Ammon's horn (tissue), 1 donor: ENCODE measurements around the gene KLHL11.
"Not testable (repeated sequence)": the region's sequence is repeated elsewhere in the genome, so short reads cannot be mapped to it uniquely, and the experiment has no call there.

ENCODE experiments used
- DNase-seq: peaks from one replicate; pipeline ENCODE4 v3.0.0-alpha.2; 2016; ENCODE audit warnings: low spot score

The KLHL11 gene

DNA sequence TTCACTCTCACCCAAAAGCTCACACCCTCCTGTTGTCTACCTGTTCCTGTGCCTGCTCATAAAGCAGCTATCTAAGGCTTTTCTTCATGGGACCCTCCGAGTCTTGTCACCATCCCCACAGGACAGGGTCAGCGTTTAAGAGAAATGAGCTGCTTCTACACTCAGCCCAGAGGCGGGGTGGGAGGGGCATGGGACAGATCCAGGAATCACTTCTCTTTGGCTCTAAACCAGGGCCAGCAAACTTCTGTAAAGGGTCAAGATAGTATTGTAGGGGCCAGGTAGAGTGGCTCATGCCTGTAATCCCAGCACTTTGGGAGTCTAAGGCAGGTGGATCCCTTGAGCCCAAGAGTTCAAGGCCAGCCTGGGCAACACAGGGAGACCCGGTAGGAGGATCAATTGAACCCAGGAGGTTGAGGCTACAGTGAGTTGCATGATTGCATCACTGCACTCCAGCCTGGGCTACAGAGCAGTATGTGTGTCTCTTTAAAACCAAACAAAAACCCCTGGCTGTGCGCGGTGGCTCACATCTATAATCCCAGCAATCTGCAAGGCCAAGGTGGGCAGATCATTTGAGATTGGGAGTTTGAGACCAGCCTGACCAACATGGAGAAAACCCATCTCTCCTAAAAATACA is 23.2 kb upstream of the KLHL11 start:
- DNase-seq, result no peak

DNA sequence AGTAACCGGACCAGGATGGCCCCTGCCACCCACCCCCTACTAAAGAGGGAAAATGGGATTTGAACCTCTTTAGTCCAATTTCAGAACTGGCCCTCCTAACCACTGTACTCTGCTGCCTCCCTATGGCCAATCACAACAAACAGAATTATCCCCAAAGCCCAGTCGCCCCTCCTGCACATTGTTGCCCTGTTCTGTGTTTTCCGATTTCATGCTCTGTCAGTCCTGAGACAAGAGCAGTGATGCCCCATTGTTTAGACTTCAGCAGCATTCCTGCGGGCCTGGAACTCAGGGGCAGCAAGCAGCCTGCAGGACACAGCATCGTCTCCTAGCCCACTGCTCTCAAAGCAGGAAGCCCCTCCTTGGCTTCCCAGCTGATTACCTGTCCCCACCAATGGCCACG is 20.5 kb upstream of the KLHL11 start:
- no peak for DNase-seq

DNA sequence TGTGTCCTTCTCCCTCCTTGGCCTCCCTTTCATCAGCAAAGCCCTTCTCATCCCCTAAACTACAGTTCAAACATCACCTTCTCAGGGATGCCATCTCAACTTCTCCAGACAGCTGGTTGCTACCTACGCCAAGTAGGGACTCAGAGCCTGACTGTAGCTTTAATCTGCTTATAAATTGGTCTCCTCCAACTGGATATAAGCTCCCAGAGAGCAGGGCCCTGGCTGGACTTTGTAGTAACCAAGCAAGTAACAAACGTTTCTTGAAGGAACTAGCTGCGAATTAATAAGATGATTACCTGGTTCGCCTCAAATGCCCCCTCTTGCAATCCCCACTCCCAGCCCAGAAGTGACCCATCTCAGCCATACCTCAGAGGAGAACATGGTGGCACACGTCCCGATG is 17.5 kb upstream of the KLHL11 start:
- DNase-seq, result no peak

DNA sequence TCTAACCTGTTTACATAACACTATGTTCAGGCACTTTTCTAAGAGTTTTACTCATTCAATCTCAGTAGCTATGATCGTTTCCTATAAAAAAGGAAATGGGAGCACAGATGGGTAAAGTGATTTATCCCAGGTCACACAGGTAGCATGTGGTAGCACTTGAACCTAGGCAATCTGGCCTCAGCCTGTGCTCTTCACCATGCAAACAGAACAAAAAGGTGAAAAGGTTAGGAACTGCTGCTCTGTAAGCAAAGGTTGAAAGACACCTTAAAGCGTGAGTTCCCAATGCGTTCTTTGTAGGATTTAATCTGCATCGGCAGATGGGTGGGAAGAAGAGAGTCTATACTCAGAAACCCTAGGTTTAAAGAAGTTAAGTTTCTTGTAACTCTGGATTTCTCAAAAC is 14.9 kb upstream of the KLHL11 start:
- no peak for DNase-seq

DNA sequence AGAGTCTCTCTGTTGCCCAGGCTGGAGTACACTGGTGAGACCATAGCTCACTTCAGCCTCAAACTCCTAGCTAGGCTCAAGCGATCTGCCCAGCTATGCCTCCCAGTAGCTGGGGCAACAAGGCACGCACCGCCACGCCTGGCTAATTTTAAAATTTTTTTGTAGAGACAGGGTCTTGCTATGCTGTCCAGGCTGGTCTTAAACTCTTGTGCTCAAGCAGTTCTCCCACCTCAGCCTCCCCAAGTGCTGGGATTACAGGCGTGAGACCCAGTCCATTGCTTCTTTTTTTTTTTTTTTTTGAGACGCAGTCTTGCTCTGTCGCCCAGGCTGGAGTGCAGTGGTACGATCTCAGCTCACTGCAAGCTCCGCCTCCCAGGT is 9.1 kb upstream of the KLHL11 start:
- not testable (repeated sequence) for DNase-seq

DNA sequence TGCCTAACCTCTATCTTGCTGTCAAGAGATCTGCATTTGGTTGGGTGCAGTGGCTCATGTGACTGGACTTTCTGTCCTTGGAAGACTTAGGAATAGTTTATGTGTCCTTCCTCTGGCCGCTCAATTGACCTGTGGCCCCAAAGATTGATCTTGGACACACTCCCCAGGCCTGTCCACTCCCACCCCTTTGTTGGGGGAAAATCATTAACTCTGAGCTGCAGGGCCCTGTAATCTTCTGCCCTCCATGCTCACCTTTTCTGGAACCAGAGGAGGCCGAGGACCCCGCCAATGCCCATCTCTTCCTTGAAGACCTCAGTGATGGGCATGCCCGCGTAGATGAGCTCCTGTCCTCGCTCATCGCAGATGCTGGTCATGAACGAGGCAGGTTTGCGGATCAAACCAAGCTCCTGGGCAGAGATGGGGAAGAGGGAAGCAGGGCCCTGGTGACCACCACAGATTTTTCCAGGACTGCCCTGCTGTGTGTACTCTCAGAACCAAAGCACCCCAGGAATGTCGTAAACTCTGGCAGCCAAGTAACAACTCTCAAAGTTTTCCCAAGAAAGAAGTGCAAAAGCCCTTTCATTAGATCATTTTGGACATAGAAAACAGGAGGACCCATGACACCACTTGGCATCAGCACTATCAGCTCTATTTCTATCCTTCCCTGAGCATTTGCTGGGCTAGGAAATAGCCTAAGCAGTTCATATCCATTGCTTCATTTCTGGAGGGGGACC is 8.5 kb upstream of the KLHL11 start:
- no peak for DNase-seq

DNA sequence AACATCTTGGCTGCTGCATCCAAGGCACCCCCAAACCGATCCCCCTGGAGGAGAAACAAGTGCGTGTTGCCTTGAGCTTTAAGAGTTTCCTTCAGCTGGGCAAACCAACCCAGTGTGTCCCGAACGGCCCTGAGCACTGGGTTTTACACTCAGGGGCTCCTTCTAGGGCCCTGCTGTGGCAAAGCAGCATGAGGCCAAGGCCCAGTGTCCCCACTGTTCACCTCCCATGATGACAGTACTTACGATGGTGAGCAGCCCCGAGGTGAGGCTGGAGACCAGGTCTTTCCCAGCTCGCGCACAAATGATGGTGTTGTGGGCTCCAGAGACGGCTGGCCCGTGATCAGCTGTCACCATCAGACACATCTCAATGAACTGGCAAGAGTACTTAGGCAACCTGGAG is 6.6 kb upstream of the KLHL11 start:
- DNase-seq, result no peak

DNA sequence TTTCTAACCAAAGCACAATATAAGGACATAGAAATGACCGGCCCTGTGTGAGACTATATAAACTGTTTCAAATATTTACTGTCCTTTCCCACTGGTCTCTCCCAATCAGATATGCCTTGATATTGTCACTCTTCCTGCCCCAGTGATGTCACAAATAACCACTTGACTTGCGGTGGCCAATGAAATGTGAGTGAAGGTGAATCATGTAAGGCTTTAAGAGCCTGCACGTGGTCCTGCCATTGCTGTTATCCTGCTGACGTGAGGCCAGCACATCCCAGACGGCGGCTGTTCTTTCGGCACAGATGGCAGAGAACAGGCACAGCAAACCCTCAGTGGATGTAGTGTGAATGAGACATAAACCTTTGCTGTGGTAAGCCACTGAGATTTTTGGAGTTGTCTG is 5.4 kb upstream of the KLHL11 start:
- peak; percentile 69 for DNase-seq

DNA sequence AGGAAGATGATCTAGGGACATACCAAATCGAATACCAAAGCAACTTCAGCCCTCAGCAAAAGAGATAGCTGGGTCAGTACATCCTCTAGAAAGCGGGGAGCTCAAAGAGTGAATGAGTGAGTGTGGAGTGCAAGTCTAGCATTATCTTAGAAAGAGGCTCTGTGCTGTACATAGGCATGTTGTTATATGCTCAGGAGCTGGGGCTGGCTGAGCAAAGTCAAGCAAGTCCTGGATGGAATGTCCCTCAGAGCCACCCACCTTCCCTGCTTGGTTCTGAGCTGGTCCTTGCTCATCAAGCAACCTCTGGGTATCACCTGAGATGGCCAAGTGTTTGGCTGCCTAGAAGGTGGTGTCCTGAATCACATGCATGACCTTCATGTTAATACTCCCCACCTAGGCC is 4.9 kb upstream of the KLHL11 start:
- no peak for DNase-seq

DNA sequence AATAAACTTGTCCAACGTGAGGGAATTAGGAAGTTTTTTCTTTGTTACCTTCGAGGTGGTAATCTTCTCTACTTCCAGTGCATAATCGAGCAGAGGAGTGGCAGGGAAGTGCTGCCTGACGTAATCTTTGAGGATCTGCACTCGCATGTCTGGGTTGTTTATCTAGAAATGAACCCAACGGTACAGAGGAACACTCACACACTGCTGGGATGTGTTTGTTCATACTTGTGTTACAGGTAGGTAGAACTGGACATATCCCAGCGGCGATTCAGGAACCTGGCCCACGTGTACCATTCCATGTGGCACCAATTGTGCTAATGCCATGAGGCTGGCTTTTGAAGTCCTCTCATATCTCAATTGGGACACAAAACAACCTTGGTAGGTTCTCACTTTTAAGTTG is 4.2 kb upstream of the KLHL11 start:
- no peak for DNase-seq

DNA sequence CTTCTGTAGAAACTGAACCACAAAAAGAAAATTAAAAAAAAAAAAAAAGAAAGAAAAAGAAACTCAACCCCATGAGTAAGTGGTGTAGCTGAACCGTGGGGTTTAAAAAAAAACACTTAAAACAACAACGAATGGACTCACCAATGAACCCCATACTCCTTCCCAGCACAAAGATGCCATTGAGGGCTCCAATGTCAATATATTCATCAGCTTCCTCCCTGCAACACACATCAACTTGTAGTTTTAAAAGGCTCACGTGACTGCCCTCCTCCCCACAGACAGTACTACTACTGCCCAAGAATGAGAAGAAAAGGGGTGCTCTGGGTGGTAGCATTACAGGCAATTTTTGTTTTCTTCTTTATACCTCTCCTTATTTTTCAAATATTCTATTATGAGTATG is 3.3 kb upstream of the KLHL11 start:
- no peak for DNase-seq

DNA sequence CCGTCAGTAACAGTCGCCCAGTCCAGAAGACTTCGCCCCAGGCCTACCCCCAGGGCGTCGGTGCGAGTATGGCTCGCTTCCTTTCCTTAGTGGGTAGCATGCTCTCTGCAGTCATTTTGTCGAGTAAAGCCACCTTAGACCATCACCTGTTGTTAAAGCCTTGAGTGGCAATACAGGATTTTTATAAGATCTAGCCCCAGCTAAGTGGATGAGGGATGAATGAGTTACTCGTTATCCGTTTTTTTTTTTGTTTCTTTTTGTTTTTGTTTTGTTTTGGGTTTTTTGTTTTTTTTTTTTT is 322 bp upstream of the KLHL11 start:
- DNase-seq, result no peak

DNA sequence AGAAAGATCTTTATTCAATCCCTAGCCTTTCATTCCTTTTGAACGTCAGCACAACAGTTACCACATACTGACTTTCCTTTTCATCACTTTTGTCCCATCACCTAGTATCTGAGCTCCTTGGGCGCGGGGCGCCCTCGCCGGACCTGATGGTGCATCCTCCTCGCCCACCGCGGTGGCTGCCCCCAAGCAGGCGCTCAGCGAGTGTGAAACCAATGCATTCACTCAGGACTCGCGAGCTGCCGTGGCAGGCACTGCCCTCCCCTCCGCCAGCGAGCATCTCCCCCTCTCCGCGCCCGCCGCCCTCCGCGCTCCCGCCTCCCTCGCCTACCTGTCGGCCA is 756 bp downstream of the KLHL11 start:
- no peak for DNase-seq

DNA sequence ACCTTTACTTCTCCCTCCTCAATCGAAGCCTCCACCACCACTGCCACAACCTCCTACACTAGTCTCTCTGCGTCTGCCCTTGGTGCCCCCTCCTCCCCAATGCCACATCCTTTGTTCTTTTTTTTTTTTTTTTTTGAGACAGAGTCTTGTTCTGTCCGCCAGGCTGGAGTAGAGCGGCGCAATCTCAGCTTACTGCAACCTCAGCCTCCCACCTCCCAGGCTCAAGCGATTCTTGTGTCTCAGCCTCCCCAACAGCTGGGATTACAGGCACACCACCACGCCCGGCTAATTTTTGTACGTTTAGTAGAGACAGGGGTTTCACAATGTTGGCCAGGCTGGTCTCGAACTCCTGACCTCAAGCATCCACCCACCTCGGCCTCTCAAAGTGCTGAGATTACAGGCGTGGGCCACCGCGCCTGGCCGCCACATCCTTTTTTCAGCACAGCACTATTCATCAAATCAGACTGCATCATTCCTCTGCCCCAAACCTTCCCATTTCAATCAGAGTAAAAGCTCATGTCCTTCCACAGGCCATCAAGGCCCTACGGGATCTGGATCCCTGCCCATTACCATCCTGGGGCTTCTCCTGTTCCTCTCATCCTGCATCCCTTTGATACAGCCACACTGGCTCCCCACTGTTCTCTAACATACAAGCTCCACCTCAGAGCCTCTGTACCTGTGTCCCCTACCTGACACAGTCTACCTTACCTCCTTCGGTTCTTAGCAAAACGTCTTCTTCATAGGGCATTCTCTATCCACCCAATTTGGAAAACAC is 2.0 kb downstream of the KLHL11 start:
- no peak for DNase-seq

DNA sequence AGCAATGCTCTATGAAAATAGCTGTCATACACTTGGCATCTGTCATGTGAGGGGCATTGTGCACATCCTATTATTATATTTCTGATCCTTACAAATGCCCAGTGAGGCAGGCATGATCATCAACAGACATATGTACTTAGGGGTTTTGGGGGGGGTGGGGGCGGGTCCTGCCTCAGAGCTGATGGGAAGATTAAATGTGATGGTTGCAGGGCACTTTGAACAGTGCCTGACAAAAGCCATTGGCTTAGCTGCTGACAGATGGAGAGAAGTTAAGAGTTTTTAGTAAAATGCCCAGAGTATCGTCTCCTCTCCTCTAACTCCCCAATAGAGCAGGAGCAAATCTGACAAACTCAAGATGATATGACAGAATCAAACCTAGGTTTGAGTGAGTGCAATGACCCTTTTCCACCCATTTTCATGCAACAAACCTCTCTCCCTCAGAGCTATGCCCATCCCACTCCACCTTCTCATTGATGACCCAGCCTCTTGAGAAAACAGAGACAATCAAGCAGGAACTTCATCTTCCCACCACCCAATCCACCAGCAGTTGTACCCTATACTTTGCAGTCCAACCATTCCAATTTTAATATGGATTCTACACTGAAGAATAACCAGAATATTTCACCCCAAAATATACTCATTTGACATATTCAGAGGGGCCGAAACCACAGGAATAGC is 4.8 kb downstream of the KLHL11 start:
- DNase-seq, result no peak

DNA sequence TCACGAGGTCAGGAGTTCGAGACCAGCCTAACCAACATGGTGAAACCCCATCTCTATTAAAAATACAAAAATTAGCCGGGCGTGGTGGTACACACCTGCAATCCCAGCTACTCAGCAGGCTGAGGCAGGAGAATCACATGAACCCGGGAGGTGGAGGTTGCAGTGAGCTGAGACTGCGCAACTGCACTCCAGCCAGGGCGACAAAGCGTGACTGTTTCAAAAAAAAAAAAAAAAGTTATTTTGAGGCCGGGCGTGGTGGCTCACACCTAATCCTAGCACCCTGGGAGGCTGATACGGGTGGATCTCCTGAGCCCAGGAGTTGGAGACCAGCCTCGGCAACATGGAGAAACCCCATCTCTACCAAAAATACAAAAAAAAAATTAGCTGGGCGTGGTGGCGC is 13.8 kb downstream of the KLHL11 start:
- not testable (repeated sequence) for DNase-seq

DNA sequence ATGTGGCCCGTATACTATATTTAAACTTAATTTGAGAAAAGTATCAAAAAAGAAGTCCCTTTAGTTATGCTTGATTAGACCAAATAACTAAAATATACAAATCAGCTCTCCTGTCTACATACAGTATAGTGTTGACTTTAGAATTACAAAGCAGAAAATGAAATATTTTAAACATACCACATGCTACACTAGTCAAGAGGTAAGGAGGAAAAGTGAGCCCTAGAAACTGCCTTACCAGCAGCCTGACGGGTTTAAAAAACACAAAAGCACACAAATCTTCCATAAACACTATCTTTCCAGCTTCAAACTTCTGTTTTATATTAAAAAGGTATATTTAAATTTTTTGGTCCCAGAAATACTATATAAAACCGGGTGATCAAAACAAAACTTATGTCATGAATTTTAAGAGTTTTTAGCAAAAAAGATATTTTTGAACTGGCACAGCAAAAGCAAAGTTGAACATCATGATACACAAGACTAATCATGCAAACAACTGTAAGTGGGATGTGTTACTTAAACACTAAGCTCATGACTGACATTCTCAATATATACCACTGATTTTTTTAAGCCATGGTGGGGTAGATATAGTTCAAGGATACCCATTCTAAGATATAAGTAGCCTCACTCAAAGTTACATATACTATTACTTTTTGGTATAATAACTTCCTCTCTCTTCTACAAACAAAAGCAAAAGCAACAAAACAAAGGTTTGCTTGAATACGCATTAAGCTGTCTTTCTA is 15.8 kb downstream of the KLHL11 start:
- no peak for DNase-seq

DNA sequence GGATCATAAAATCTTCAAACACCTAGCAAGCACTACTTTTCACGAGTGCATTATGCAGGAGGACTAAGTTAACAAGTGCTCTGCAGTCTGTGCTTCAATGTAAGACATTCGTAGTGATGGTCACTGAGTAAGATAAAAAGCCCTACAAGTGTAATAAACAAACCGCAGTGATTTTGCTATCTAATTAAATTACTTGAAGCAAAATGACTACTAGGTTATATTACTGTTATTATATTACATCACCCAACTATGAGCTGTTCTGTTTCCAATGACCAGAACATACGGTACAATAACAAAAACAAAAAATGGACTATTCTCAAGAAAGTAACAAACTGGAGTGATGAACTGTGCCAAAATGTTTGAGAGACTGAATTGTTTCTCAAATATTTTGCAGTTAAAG is 16.4 kb downstream of the KLHL11 start:
- DNase-seq, result no peak

DNA sequence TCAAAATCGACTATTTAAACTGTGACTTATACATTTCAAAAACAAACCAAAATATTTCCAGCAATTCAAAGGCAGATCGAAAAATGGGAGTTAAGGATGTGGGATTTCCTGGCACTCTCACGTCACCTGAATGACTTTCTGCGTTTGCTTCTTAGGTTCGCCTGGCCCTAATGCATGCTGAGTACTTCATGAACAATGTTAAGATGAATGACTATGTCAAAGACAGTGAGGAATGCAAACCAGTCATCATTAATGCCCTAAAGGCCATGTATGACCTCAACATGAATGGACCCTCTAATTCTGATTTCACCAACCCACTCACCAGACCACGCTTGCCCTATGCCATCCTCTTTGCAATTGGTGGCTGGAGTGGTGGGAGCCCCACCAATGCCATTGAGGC is 20.3 kb downstream of the KLHL11 start:
- DNase-seq, result no peak

DNA sequence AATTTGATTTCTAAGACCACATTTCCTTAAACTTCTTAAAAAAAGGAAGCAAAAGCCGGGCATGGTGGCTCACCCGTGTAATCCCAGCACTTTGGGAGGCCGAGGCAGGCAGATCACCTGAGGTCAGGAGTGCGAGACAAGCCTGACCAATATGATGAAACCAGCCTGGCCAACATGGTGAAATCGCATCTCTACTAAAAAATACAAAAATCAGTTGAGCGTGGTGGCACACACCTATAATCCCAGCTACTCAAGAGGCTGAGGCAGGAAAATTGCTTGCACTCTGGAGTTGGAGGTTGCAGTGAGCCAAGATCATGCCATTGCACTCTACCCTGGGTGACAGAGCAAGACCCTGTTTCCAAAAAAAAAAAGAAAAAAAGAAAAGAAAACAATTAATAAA is 24.4 kb downstream of the KLHL11 start:
- DNase-seq, result not testable (repeated sequence)

DNA sequence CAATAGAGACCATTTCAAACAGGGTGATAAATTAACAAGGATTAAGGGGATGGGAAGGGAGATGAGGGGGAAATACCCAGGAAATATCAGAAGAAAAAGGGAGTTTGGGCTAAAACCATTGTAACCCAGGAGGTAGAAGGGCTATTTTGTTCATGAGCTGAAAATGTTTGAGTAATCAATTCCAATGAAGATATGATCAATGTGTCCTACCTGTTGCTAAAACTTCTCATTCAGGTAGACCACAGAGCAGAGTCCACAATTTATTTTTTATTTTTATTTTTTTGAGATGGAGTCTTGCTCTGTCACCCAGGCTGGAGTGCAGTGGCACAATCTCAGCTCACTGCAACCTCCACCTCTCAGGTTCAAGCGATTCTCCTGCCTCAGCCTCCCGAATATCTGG is 25.8 kb downstream of the KLHL11 start:
- DNase-seq, result not testable (repeated sequence)

DNA sequence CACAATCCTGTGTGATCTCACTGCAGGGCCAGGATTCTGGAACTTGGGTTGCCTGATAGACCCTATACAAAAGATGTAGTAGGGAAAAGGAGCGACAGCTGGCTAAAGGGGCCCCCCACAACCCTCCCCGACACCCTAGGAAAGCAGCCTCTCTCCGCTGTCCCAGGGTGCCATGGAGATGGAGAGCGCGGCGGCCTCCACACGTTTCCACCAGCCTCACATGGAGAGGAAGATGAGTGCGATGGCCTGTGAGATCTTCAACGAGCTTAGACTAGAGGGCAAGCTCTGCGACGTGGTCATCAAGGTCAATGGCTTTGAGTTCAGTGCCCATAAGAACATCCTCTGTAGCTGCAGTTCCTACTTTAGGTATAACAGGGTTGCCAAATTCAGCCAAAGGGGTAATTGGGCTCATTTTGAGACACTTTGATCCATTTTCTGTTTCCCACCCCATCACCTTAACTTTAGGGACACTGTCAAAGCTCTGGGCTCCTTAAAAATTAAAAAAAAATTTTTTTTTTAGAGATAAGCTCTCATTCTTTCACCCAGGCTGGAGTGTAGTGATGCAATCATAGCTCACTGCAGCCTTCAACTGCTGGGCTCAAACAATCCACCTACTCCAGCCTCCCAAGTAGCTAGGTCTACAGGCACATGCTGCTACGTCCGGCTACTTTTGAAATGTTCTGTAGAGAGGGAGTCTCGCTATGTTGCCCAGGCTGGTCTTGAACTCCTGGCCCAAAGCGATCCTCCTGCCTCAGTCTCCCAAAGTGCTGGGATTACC is 27.3 kb downstream of the KLHL11 start, which contains the start of gene KLHL10:
KLHL10 (plus strand) TSS at position 65 of the 778 bp plus-strand sequence; CDS start at position 173, 108 bp downstream.
- no peak for DNase-seq
